ENCODE data around the gene MRPL1.
A peak's percentile ranks its signal among the peaks of the same experiment; 100 is the strongest.
"Not testable (repeated sequence)": the region's sequence is repeated elsewhere in the genome, so short reads cannot be mapped to it uniquely, and the experiment has no call there.

Gene MRPL1

GRCh38 chr4:77849278-77849965 is 13.2 kb upstream of the MRPL1 start:
- no peak for DNase-seq (ENCODE audit: low read depth in 2 of 2)

DNA sequence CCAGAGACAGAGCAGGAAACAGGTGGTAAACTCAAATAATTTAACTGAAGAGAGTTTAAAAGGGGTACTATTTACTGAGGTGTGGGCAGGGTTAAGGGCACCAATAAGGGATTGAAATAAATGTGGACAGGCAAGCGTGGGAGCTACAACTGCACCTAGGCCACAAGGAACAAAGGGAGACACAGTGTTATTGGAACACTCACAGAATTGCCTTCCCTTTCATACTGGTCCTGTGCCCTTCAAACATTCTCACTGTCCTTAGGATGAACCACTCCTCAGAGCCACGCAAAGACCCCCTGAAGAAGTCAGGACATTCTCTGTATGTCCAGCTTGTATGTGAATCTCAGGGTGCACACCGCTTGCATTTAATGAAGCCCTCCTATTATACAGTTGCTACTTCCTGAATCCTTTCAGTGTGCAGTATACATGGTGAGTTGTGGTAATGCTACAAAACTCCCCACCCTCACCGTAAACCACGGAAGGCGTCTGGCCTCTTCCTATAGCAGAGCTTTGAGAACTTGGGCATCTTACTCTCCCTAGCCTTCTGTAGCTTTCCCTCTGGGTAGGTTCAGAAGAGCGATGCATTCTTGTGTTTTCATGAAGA is 9.6 kb upstream of the MRPL1 start:
- peak; percentile 21 to 25 for DNase-seq (ENCODE audit: low read depth in 2 of 2)

DNA sequence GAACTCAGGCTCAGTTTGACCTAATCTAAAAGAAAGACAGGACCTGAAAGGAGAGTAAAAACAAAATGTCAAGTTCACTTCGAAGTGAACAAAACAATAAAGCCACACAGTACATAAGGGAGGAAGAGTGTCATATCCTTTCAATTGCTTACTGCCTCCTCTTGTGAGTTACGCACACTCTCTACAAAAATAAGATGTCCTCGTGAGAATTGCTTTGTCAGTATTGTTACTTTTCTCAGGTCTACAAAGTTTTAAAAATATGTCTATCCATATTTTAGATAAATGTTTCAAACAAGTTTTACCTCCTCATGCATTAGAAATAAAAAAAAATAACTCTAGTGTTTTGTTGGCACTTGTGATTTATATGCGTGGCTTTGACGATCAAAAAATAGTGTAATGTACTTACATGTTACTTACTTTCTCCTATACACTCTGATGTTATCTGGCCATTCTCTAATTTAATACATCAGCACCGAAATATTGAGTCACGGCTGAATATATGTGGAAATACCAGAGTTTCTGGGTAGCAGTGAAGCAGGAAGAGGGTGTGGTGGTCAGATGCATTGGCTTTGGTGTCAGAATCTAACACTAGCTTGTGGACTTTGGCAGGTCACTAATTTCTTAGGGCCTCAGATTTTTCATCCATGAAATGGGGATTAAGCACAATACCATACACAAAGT is 8.1 kb upstream of the MRPL1 start:
- no peak for DNase-seq (ENCODE audit: low read depth in 2 of 2)

GRCh38 chr4:77856152-77856551 is 6.5 kb upstream of the MRPL1 start:
- no peak for DNase-seq (ENCODE audit: low read depth in 2 of 2)

DNA sequence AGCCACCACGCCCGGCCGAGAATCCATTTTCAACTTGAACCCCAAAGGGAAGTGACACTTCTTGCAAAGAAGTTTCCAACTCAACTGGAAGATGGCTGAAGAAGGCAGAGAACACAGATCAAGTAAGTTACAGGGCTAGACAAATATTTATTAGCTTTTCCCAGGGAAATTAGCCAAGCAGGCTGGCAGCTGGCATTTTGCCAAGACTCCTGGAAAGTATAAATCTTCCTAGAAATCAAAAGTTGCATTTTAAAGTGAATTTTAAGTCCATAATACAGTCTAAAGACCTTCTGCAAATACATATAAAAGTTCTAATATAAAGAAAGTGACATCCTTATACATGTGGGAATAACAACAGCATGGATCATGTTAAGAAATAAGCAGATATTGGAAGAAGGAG is 3.4 kb upstream of the MRPL1 start:
- no peak for DNase-seq (ENCODE audit: low read depth in 2 of 2)

- DNase-seq (ENCODE audit: low read depth in 2 of 2) = no peak
Observed at GRCh38 chr4:77861495-77861894, 1.1 kb upstream of the MRPL1 start.

DNA sequence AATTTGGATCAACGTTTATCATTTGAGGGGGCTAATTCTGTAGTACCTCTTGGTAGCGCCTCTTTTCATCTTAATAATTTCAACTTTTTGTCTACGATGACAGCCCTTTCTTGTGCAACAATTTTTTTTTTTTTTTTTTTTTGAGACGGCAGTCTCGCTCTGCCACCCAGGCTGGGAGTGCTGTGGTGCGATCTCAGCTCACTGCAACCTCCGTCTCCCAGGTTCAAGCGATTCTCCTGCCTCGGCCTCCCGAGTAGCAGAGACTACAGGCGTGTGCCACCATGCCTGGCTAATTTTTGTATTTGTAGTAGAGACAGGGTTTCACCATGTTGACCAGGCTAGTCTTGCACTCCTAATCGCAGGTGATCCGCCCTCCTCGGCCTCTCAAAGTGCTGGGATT is 711 bp downstream of the MRPL1 start:
- not testable (repeated sequence) for DNase-seq (ENCODE audit: low read depth in 2 of 2)

DNA sequence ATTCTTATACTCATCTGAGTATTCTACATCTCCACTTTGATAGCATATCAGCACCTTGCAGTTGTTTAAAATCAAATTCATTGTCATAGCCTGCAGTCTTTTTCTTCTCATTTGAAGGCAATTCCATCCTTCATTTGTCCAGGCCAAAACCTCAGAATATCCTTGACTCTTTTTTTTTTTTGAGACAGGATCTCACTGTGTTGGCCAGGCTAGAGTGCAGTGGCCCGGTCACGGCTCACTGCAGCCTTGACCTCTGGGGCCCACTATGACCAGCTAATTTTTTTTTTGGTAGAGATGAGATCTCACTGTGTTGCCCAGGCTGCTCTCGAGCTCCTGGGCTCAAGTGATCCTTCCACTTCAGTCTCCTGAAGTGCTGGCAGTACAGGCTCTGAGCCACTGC is 2.6 kb downstream of the MRPL1 start:
- no peak for DNase-seq (ENCODE audit: low read depth in 2 of 2)

GRCh38 chr4:77872723-77873445 is 10.3 kb downstream of the MRPL1 start:
- no peak for DNase-seq (ENCODE audit: low read depth in 2 of 2)

DNA sequence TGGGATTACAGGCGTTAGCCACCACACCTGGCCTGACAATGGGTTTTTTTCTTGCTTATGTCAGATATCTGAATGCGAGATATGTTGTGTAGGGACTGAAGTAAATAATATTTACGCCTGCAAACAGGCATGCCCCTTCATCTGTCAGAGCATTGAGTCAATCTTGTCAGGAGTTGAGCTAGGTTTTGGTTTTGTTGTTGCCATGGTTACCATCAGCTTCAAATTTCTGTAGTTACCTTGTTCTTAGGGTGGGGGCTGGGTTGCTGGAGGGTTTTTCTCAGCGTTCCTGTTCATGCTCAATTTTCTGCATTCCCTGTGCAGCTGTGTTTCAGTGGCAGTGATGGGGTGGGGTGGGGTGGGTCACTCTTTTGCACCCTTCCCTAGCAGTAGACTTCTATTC is 14.5 kb downstream of the MRPL1 start:
- DNase-seq (ENCODE audit: low read depth in 2 of 2) = no peak

GRCh38 chr4:77877771-77878565 is 15.3 kb downstream of the MRPL1 start:
- no peak for DNase-seq (ENCODE audit: low read depth in 2 of 2)

- no peak for DNase-seq (ENCODE audit: low read depth in 2 of 2)
Observed at GRCh38 chr4:77880784-77881183, 18.2 kb downstream of the MRPL1 start.

DNA sequence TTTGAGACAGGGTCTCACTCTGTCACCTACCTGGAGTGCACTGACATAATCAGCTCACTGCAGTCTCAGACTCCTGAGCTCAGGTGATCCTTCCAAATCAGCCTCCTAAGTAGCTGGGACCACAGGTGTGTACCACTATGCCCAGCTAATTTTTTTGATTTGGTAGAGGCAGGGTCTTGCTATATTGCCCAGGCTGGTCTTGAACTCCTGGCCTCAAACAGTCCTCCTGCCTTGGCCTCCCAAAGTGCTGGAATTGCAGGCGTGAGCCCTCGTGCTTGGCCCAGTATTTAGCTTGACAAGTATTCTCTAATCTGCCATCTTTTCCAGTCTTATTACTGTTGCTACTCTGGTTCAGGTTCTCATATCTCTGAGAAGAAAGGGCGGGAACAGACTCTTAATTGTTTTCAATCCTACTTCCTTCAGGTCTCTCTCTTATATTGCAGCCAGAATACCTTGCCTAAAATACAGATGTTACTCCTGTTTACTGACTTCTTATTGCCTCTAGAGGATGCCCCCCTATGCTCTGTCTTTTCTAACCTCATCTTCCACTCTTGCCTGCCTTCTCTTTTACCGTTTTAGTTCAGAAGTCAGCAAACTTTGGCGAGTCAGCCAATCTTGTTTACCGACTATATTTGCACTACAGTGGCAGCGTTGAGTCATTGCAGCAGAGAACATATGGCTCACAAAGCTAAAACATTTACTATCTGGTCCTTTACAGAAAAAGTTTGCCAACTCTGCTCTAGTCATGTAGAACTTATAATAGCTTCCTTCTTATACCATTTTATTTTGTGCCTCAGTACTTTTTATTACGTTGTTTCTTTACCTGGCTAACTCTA is 19.0 kb downstream of the MRPL1 start:
- no peak for DNase-seq (ENCODE audit: low read depth in 2 of 2)

- no peak for DNase-seq (ENCODE audit: low read depth in 2 of 2)
Observed at GRCh38 chr4:77893451-77893850, 30.8 kb downstream of the MRPL1 start.

GRCh38 chr4:77899607-77900006 is 37.0 kb downstream of the MRPL1 start:
- DNase-seq (ENCODE audit: low read depth in 2 of 2) = no peak

DNA sequence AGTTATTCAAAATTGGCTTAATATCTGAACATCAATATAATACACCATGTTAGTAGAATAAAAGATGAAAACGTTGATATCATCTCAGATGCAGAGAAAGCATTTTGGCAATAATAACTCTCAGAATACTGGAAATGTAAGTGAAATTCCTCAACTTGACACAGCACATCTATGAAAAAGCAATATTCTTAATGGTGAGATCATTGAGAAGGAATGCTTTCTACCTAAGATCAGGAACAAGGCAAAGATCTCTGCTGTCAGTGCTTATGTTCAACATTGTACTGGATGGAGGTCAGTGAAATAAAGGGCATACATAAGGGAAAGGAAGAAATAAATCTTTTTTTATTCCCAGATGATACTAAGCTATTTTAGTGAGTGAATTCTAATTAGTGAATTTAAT is 40.6 kb downstream of the MRPL1 start:
- DNase-seq (ENCODE audit: low read depth in 2 of 2) = no peak

- DNase-seq (ENCODE audit: low read depth in 2 of 2) = no peak
Observed at GRCh38 chr4:77905651-77906263, 43.1 kb downstream of the MRPL1 start.

- no peak for DNase-seq (ENCODE audit: low read depth in 2 of 2)
Observed at GRCh38 chr4:77910676-77911075, 48.0 kb downstream of the MRPL1 start.

- DNase-seq (ENCODE audit: low read depth in 2 of 2) = no peak
Observed at GRCh38 chr4:77911091-77911490, 48.5 kb downstream of the MRPL1 start.

GRCh38 chr4:77911842-77912450 is 49.3 kb downstream of the MRPL1 start:
- no peak for DNase-seq (ENCODE audit: low read depth in 2 of 2)

Measured in activated CD4-positive, alpha-beta T cell treated with anti-CD3 and anti-CD28 coated beads for 24 hours (primary cell).